Neural progenitor cell (in vitro differentiated cells): ENCODE results near the gene VEZF1. TPM values are rescaled to one million over a fixed set of nuclear protein-coding genes. Genes with fewer than 3 reads are reported as not detected.

Source experiments
- DNase-seq: peaks from one replicate; pipeline ENCODE4 v3.0.0-alpha.2; 2016; ENCODE audit warnings: low spot score
- H2AFZ ChIP-seq: fragments of 200-600 bp; sonication (generic); replicated peaks from 2 replicates; pipeline ENCODE4 v1.6.1; 2016; ENCODE audit warnings: antibody characterized with exemption
- H3F3A ChIP-seq: fragments of 200-600 bp; sonication (generic); 2 replicates; pipeline ENCODE4 v1.6.1; 2016; ENCODE audit warnings: antibody characterized with exemption, low read depth
- H3K27ac ChIP-seq: fragments of 200-600 bp; sonication (generic); 2 replicates; pipeline ENCODE4 v1.5.1; 2016; ENCODE audit warnings: mild to moderate bottlenecking
- H3K27me3 ChIP-seq: fragments of 200-600 bp; sonication (generic); 2 replicates; pipeline ENCODE4 v1.6.1; 2016; ENCODE audit warnings: mild to moderate bottlenecking, moderate library complexity
- H3K36me3 ChIP-seq: fragments of 200-600 bp; sonication (generic); 2 replicates; pipeline ENCODE4 v1.5.1; 2016
- H3K4me1 ChIP-seq: fragments of 200-600 bp; sonication (generic); 2 replicates; pipeline ENCODE4 v1.6.1; 2016; ENCODE audit warnings: mixed run types
- H3K4me2 ChIP-seq: fragments of 200-600 bp; sonication (generic); 2 replicates; pipeline ENCODE4 v1.6.1; 2016
- H3K4me3 ChIP-seq: fragments of 200-600 bp; sonication (generic); 2 replicates; pipeline ENCODE4 v1.5.1; 2016
- H3K79me2 ChIP-seq: fragments of 200-600 bp; sonication (generic); 2 replicates; pipeline ENCODE4 v1.6.1; 2016; ENCODE audit warnings: low read depth
- H3K9ac ChIP-seq: fragments of 200-600 bp; sonication (generic); 2 replicates; pipeline ENCODE4 v1.6.1; 2016
- H3K9me3 ChIP-seq: fragments of 200-600 bp; sonication (generic); 2 replicates; pipeline ENCODE4 v1.5.1; 2016; ENCODE audit warnings: low read depth
- H4K20me1 ChIP-seq: fragments of 200-600 bp; sonication (generic); 2 replicates; pipeline ENCODE4 v1.6.1; 2016; ENCODE audit warnings: low read depth
- H3K27ac Mint-ChIP-seq: 3 replicates; pipeline ENCODE4 v1.8.0; 2021; ENCODE audit warnings: mixed read lengths
- H3K27me3 Mint-ChIP-seq: 2 replicates; pipeline ENCODE4 v1.8.0; 2022; ENCODE audit warnings: low read depth, mild to moderate bottlenecking, inconsistent platforms, moderate library complexity, mixed read lengths; ENCODE audit not compliant: insufficient read depth
- H3K36me3 Mint-ChIP-seq: 3 replicates; pipeline ENCODE4 v1.8.0; 2021; ENCODE audit warnings: mixed read lengths
- H3K4me1 Mint-ChIP-seq: 3 replicates; pipeline ENCODE4 v1.8.0; 2021; ENCODE audit warnings: mixed read lengths
- H3K4me3 Mint-ChIP-seq: 3 replicates; pipeline ENCODE4 v1.8.0; 2021; ENCODE audit warnings: mild to moderate bottlenecking, moderate library complexity, mixed read lengths
- H3K9me3 Mint-ChIP-seq: 3 replicates; pipeline ENCODE4 v1.8.0; 2020; ENCODE audit warnings: mixed read lengths
- EZH2 ChIP-seq: fragments of 200-600 bp; sonication (generic); IDR thresholded peaks from 2 replicates; pipeline ENCODE4 v1.6.1; 2017; ENCODE audit warnings: antibody characterized with exemption, mild to moderate bottlenecking, moderate library complexity
- EZH2phosphoT487 ChIP-seq: fragments of 200-600 bp; sonication (generic); IDR thresholded peaks from 2 replicates; pipeline ENCODE4 v1.6.1; 2017; ENCODE audit warnings: antibody characterized with exemption
- total RNA-seq: library from RNA; depleted of rRNA; stranded (reverse); fragments of >200 nt; gene quantifications from 2 replicates; pipeline ENCODE4 v1.2.3, GENCODE V29; 2015; ENCODE audit warnings: low replicate concordance
- TF ChIP-seq, protein P1 (sequence below): fragments of 200-600 bp; sonication (generic); IDR thresholded peaks from 2 replicates; pipeline ENCODE4 v1.5.1; 2017; ENCODE audit warnings: antibody characterized with exemption, mild to moderate bottlenecking

VEZF1 gene
- total RNA-seq, 1 donor from 2014 or later, result 90.4 TPM

- Mint-ChIP-seq H3K27me3 (peaks cover 4% of the 10 kb centered on the region), H3K4me1 (peaks cover 61% of the 10 kb centered on the region), H3K27ac (peak within 1 kb of the TSS; percentile 96), H3K4me3 (peak within 1 kb of the TSS; percentile 90), H3K9me3 (no peaks in the 10 kb centered on the region), H3K36me3 (peaks cover 7% of the 10 kb centered on the region)
- Histone ChIP-seq H3K27ac (no peak within 1 kb of the TSS), H3K36me3 (no peaks in the 10 kb centered on the region), H3K4me1 (peaks cover 18% of the 10 kb centered on the region), H2AFZ (peak within 1 kb of the TSS; percentile 87), H3F3A (peaks cover 18% of the 10 kb centered on the region), H3K4me2 (peak within 1 kb of the TSS; percentile 96), H3K79me2 (no peaks in the 10 kb centered on the region), H3K4me3 (peak within 1 kb of the TSS; percentile 85), H4K20me1 (no peaks in the 10 kb centered on the region), H3K9me3 (no peaks in the 10 kb centered on the region), H3K9ac (peak within 1 kb of the TSS; percentile 8), H3K27me3 (peaks cover 41% of the 10 kb centered on the region)
- peak; percentile 86 for DNase-seq
- TF ChIP-seq EZH2phosphoT487, result no peak
- TF ChIP-seq, protein P1, sequence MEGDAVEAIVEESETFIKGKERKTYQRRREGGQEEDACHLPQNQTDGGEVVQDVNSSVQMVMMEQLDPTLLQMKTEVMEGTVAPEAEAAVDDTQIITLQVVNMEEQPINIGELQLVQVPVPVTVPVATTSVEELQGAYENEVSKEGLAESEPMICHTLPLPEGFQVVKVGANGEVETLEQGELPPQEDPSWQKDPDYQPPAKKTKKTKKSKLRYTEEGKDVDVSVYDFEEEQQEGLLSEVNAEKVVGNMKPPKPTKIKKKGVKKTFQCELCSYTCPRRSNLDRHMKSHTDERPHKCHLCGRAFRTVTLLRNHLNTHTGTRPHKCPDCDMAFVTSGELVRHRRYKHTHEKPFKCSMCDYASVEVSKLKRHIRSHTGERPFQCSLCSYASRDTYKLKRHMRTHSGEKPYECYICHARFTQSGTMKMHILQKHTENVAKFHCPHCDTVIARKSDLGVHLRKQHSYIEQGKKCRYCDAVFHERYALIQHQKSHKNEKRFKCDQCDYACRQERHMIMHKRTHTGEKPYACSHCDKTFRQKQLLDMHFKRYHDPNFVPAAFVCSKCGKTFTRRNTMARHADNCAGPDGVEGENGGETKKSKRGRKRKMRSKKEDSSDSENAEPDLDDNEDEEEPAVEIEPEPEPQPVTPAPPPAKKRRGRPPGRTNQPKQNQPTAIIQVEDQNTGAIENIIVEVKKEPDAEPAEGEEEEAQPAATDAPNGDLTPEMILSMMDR, result peak; percentile 31
- TF ChIP-seq EZH2, result peak; percentile 38
Measured at GRCh38 chr17:57955183-57955931, 32.7 kb downstream of the VEZF1 start, which contains the start of gene CUEDC1. TSS of gene CUEDC1 (minus strand) at chr17:57955412. CDS start at chr17:57885564, 69,848 bp downstream.

GRCh38 chr17:57954397-57955182, 33.5 kb downstream of the VEZF1 start:
- H4K20me1 ChIP-seq, result no peaks in the 10 kb centered on the region
- peak overlapping the region; percentile 85 for H3K4me3 ChIP-seq
- TF ChIP-seq, protein P1, result no peak
- TF ChIP-seq EZH2, result no peak
- no peak for TF ChIP-seq EZH2phosphoT487
- H2AFZ ChIP-seq, result peak overlapping the region; percentile 87
- H3K9ac ChIP-seq, result peak overlapping the region; percentile 8
- Mint-ChIP-seq H3K27me3 (peaks cover 6% of the 10 kb centered on the region), H3K9me3 (no peaks in the 10 kb centered on the region), H3K27ac (peak overlapping the region; percentile 96), H3K4me3 (peak overlapping the region; percentile 90), H3K4me1 (peaks cover 67% of the 10 kb centered on the region), H3K36me3 (peaks cover 10% of the 10 kb centered on the region)
- peaks cover 41% of the 10 kb centered on the region for H3K27me3 ChIP-seq
- no peaks in the 10 kb centered on the region for H3K9me3 ChIP-seq
- no peak overlapping the region for H3K27ac ChIP-seq
- H3K79me2 ChIP-seq, result no peaks in the 10 kb centered on the region
- peak overlapping the region; percentile 87 for H3K4me2 ChIP-seq
- H3F3A ChIP-seq, result peaks cover 18% of the 10 kb centered on the region
- peak; percentile 78 for DNase-seq
- peaks cover 12% of the 10 kb centered on the region for H3K4me1 ChIP-seq
- H3K36me3 ChIP-seq, result no peaks in the 10 kb centered on the region

GRCh38 chr17:57953705-57954396, 34.2 kb downstream of the VEZF1 start:
- H3K9ac ChIP-seq, result no peak overlapping the region
- DNase-seq, result no peak
- H4K20me1 ChIP-seq, result no peaks in the 10 kb centered on the region
- TF ChIP-seq, protein P1, result no peak
- TF ChIP-seq EZH2phosphoT487 (no peak), EZH2 (no peak)
- H3K9me3 Mint-ChIP-seq, result no peaks in the 10 kb centered on the region
- H3K36me3 ChIP-seq, result no peaks in the 10 kb centered on the region
- H3K27me3 ChIP-seq, result peaks cover 41% of the 10 kb centered on the region
- H3F3A ChIP-seq, result peaks cover 18% of the 10 kb centered on the region
- no peak overlapping the region for H2AFZ ChIP-seq
- peaks cover 66% of the 10 kb centered on the region for H3K4me1 Mint-ChIP-seq
- peak overlapping the region; percentile 85 for H3K4me3 ChIP-seq
- no peaks in the 10 kb centered on the region for H3K79me2 ChIP-seq
- H3K36me3 Mint-ChIP-seq, result peaks cover 11% of the 10 kb centered on the region
- H3K27ac Mint-ChIP-seq, result peak overlapping the region; percentile 96
- no peaks in the 10 kb centered on the region for H3K9me3 ChIP-seq
- peak overlapping the region; percentile 87 for H3K4me2 ChIP-seq
- peak overlapping the region; percentile 90 for H3K4me3 Mint-ChIP-seq
- peaks cover 12% of the 10 kb centered on the region for H3K4me1 ChIP-seq
- no peak overlapping the region for H3K27ac ChIP-seq
- H3K27me3 Mint-ChIP-seq, result peaks cover 10% of the 10 kb centered on the region
